HL-60 (cell line): ENCODE data around the gene SLC35A3.

Source experiments
- DNase-seq, 2 experiments: peaks; one replicate each; pipeline ENCODE4 v3.0.0-alpha.2; 2010 to 2020; ENCODE audit warnings: low read depth in 1 of 2, low spot score in 1 of 2
- H3K27ac ChIP-seq: fragments of 250-450 bp; sonication (Bioruptor Pico); replicated peaks from 2 replicates; pipeline ENCODE4 v1.5.1; 2020; ENCODE audit warnings: mild to moderate bottlenecking, moderate library complexity
- H3K27me3 ChIP-seq: fragments of 250-450 bp; sonication (Bioruptor Pico); 2 replicates; pipeline ENCODE4 v1.5.1; 2021; ENCODE audit warnings: mild to moderate bottlenecking, moderate library complexity; ENCODE audit not compliant: insufficient read depth, poor library complexity, severe bottlenecking
- H3K4me3 ChIP-seq: replicated peaks from 2 replicates; pipeline ENCODE4 v1.5.1; 2011; ENCODE audit warnings: mild to moderate bottlenecking, control low read depth, low read length; ENCODE audit not compliant: insufficient read depth
- CTCF ChIP-seq: IDR thresholded peaks from one replicate; pipeline ENCODE4 v1.5.1; 2011; ENCODE audit warnings: low read length, control low read depth, inconsistent platforms; ENCODE audit not compliant: insufficient read depth
- GABPA ChIP-seq: IDR thresholded peaks from 2 replicates; pipeline ENCODE4 v1.6.1; 2012; ENCODE audit warnings: low read depth
- POLR2AphosphoS5 ChIP-seq: IDR thresholded peaks from 2 replicates; pipeline ENCODE4 v1.6.1; 2012; ENCODE audit warnings: low read depth
- REST ChIP-seq: IDR thresholded peaks from 2 replicates; pipeline ENCODE4 v1.6.1; 2012; ENCODE audit warnings: low read depth; ENCODE audit not compliant: insufficient replicate concordance
- SPI1 ChIP-seq: IDR thresholded peaks from 2 replicates; pipeline ENCODE4 v1.6.1; 2012; ENCODE audit warnings: low read depth, mild to moderate bottlenecking, borderline replicate concordance

Gene SLC35A3

GRCh38 chr1:100053119-100053518, 83.3 kb downstream of the SLC35A3 start:
- no peak overlapping the region for H3K4me3 ChIP-seq
- H3K27ac ChIP-seq: no peak overlapping the region
- no peak for DNase-seq
- TF ChIP-seq SPI1 (no peak), POLR2AphosphoS5 (no peak), GABPA (no peak), CTCF (no peak), REST (no peak)
- no peaks in the 10 kb centered on the region for H3K27me3 ChIP-seq

- no peak for TF ChIP-seq SPI1
- TF ChIP-seq CTCF: no peak
- no peak for TF ChIP-seq GABPA
- no peak for TF ChIP-seq POLR2AphosphoS5
- TF ChIP-seq REST: no peak
- Histone ChIP-seq H3K4me3 (no peak overlapping the region), H3K27me3 (no peaks in the 10 kb centered on the region), H3K27ac (no peak overlapping the region)
- no peak for DNase-seq
Measured at GRCh38 chr1:100053727-100054126, 83.9 kb downstream of the SLC35A3 start.

GRCh38 chr1:100061681-100062080, 91.9 kb downstream of the SLC35A3 start:
- H3K27me3 ChIP-seq: no peaks in the 10 kb centered on the region
- no peak for DNase-seq
- H3K27ac ChIP-seq: no peak overlapping the region
- no peak for TF ChIP-seq REST
- no peak for TF ChIP-seq POLR2AphosphoS5
- no peak for TF ChIP-seq SPI1
- TF ChIP-seq GABPA: no peak
- no peak for TF ChIP-seq CTCF
- H3K4me3 ChIP-seq: no peak overlapping the region
